ENCODE data around the gene TMPRSS11A.

DNA sequence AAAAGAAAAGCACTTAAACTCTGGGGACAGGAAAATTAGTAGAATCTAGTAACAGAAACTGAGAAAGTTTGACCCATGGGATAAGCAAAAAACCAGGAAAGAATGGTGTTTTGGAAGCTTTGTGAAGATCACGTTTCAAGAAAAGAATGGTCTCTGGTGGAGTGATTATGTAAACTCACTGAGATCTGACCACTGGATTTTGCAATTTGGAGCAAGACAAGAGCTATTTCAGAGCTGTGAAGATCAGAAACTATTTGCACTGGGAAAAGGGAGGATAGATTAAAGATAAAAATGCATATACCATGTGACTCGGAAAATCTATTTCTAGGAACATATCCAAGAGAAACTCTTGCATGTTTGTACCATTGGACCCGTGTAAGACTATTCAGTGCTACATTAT, 83.8 kb downstream of the TMPRSS11A start:
- TF ChIP-seq CTCF (conservative IDR thresholded peaks at IDR 0.05 in 1 of 2, IDR thresholded peaks at IDR 0.05 in 1 of 2; ENCODE audit: extremely low read depth in 1 of 2, insufficient read depth in 1 of 2, low read depth in 1 of 2, low read length in 2 of 2) (no peak), EZH2 (IDR thresholded peaks at IDR 0.05; ENCODE audit: borderline replicate concordance, low read length) (no peak)

All from mammary epithelial cell (primary cell).